GM12878 (cell line): ENCODE measurements around the gene AGBL1. TPM values are rescaled to one million over a fixed set of nuclear protein-coding genes. Genes with fewer than 3 reads are reported as not detected.

ENCODE experiments used
- ATAC-seq: fragments of 200-7000 bp; cut with Tn5 transposase; 3 replicates; pipeline ENCODE4 v1.9.1; 2020; ENCODE audit warnings: mild to moderate bottlenecking, moderate library complexity
- BruUV-seq: library from RNA; stranded (reverse); fragments of 400-500 nt; replicated peaks from 2 replicates; lab custom pipeline; 2021; lab: Mats Ljungman, UMichigan
- CTCF ChIA-PET: fragments of 300-600 bp; sonication (Branson Sonifier 250); formaldehyde crosslinking; extraction: SDS; loops from one replicate; lab custom pipeline; 2021; ENCODE audit warnings: inconsistent platforms; lab: Yijun Ruan, JAX
- POLR2A ChIA-PET: fragments of 350-600 bp; formaldehyde crosslinking; extraction: SDS; loops from one replicate; lab custom pipeline; 2021; ENCODE audit warnings: inconsistent platforms; lab: Charles Lee
- RAD21 ChIA-PET: fragments of 300-600 bp; sonication (Branson Sonifier 250); formaldehyde crosslinking; loops from one replicate; lab custom pipeline; 2023; ENCODE audit warnings: antibody characterized with exemption; ENCODE audit not compliant: unreplicated experiment; lab: Charles Lee
- SMC1A ChIA-PET: fragments of 300-600 bp; sonication (Branson Sonifier 250); formaldehyde crosslinking; loops from one replicate; lab custom pipeline; 2023; ENCODE audit not compliant: unreplicated experiment, uncharacterized antibody; lab: Charles Lee
- DNase-seq: peaks from one replicate; pipeline ENCODE4 v3.0.0-alpha.2; 2011; ENCODE audit warnings: low read depth, low spot score
- FAIRE-seq: peaks from 3 replicates; lab custom pipeline; 2011; peaks lifted over from hg19 to GRCh38; lab: Jason Lieb, UNC
- H2AFZ ChIP-seq: 2 replicates; pipeline ENCODE4 v1.6.0; 2011; ENCODE audit warnings: low read depth, low read length, control low read depth; ENCODE audit not compliant: control insufficient read depth
- H3K27ac ChIP-seq: 2 replicates; pipeline ENCODE4 v1.5.1; 2011; ENCODE audit warnings: control low read depth; ENCODE audit not compliant: control insufficient read depth, insufficient read depth
- H3K27me3 ChIP-seq, 2 experiments: replicated peaks in 1 of 2; 2 replicates each; pipeline versions ENCODE4 v1.6.0 to v1.6.1; 2011; ENCODE audit warnings: low read length in 1 of 2; ENCODE audit not compliant: control insufficient read depth in 2 of 2, insufficient read depth in 2 of 2
- H3K36me3 ChIP-seq, 2 experiments: 2 replicates each; pipeline ENCODE4 v1.5.1; 2011; ENCODE audit warnings: low read length in 1 of 2; ENCODE audit not compliant: control insufficient read depth in 2 of 2, insufficient read depth in 2 of 2
- H3K4me1 ChIP-seq: 2 replicates; pipeline ENCODE4 v1.6.1; 2011; ENCODE audit warnings: mild to moderate bottlenecking, low read length, moderate library complexity, mixed read lengths; ENCODE audit not compliant: control insufficient read depth, insufficient read depth
- H3K4me2 ChIP-seq: 2 replicates; pipeline ENCODE4 v1.6.0; 2011; ENCODE audit warnings: control low read depth; ENCODE audit not compliant: control insufficient read depth, insufficient read depth
- H3K4me3 ChIP-seq: fragments of 200-600 bp; sonication (generic); 2 replicates; pipeline ENCODE4 v1.5.1; 2016
- H3K79me2 ChIP-seq: 2 replicates; pipeline ENCODE4 v1.6.0; 2011; ENCODE audit warnings: low read length; ENCODE audit not compliant: control insufficient read depth, insufficient read depth
- H3K9ac ChIP-seq: 2 replicates; pipeline ENCODE4 v1.8.0; 2011; ENCODE audit warnings: low read length, control low read depth, mixed read lengths; ENCODE audit not compliant: control insufficient read depth, insufficient read depth
- H3K9me3 ChIP-seq: replicated peaks from 3 replicates; pipeline ENCODE4 v1.5.1; 2011; ENCODE audit warnings: mild to moderate bottlenecking, low read length; ENCODE audit not compliant: control insufficient read depth, insufficient read depth
- H4K20me1 ChIP-seq: 2 replicates; pipeline ENCODE4 v1.6.0; 2011; ENCODE audit not compliant: control insufficient read depth, insufficient read depth
- ATF2 ChIP-seq: IDR thresholded peaks from 2 replicates; pipeline ENCODE4 v1.6.1; 2012; ENCODE audit warnings: low read length, inconsistent platforms
- BCL11A ChIP-seq: IDR thresholded peaks from 2 replicates; pipeline ENCODE4 v1.6.1; 2011; ENCODE audit warnings: low read depth, low read length
- CBX5 ChIP-seq: sonication (generic); IDR thresholded peaks from 2 replicates; pipeline ENCODE4 v1.6.1; 2016; ENCODE audit warnings: low read depth, moderate library complexity, mild to moderate bottlenecking, inconsistent platforms
- CHD4 ChIP-seq: fragments of 200-600 bp; sonication (generic); IDR thresholded peaks from 2 replicates; pipeline ENCODE4 v1.6.1; 2016; ENCODE audit warnings: mild to moderate bottlenecking
- SMARCA5 ChIP-seq: fragments of 450-650 bp; IDR thresholded peaks from 2 replicates; pipeline ENCODE4 v1.6.1; 2017; ENCODE audit warnings: mild to moderate bottlenecking
- SPI1 ChIP-seq: IDR thresholded peaks from 2 replicates; pipeline ENCODE4 v1.6.1; 2011; ENCODE audit warnings: low read depth, mild to moderate bottlenecking, low read length, moderate library complexity, borderline replicate concordance; ENCODE audit not compliant: insufficient read depth
- ZBTB11 ChIP-seq: fragments of 450-650 bp; formaldehyde crosslinking; IDR thresholded peaks from 2 replicates; pipeline ENCODE4 v1.5.0; 2022; ENCODE audit warnings: mild to moderate bottlenecking, missing genetic modification characterization
- ZNF217 ChIP-seq: fragments of 450-650 bp; IDR thresholded peaks from 2 replicates; pipeline ENCODE4 v1.6.1; 2017; ENCODE audit warnings: antibody characterized with exemption, mild to moderate bottlenecking
- WGBS: methylation state at CpG from one replicate; pipeline ENCODE4 v1.1.6; 2016; ENCODE audit warnings: low lambda C conversion rate; ENCODE audit not compliant: insufficient replicate concordance, insufficient coverage; ENCODE audit errors: missing lambda C conversion rate; 5-methylcytosine and 5-hydroxymethylcytosine counted together
- in situ Hi-C: fragments of 300-500 bp; cut with MboI; formaldehyde crosslinking; loops from 9 replicates; pipeline ENCODE4 v1.14.3; 2018; ENCODE audit warnings: mixed read lengths
- intact Hi-C: fragments of 100-400 bp; cut with micrococcal nuclease; formaldehyde crosslinking; loops from one replicate; pipeline ENCODE4 v1.14.2; 2022; ENCODE audit not compliant: unreplicated experiment
- polyA plus RNA-seq, 11 experiments: library from polyadenylated mRNA; depleted of rRNA in 4 of 11; unstranded in 6 of 11; stranded (reverse) in 5 of 11; fragments of >200 nt; fragmentation: Nextera tagmentation in 4 of 11; fragmentation: Illumina TruSeq in 1 of 11; extraction: Ambion mirVana in 4 of 11; extraction: Trizol in 1 of 11; gene quantifications; 1 replicate in 1 of 11; 2 replicates in 10 of 11; pipeline versions ENCODE4 v1.2.1 to v1.2.3, GENCODE V29; 2011 to 2016; ENCODE audit warnings: inconsistent platforms in 2 of 11, missing spikeins in 2 of 11, low read depth in 1 of 11
- total RNA-seq, 4 experiments: library from RNA; depleted of rRNA in 3 of 4; stranded (reverse); fragments of >200 nt in 3 of 4; fragmentation: Illumina TruSeq in 1 of 4; extraction: Trizol in 1 of 4; gene quantifications; 2 replicates each; pipeline versions ENCODE4 v1.2.1 to v1.2.3, GENCODE V29; 2013 to 2021

AGBL1 gene
- total and polyA plus RNA-seq, 10 of the 15 experiments (the other 5 are each of a cell fraction or from before 2014, with no cell fraction given) = not detected

- H3K79me2 ChIP-seq = no peaks in the 10 kb centered on the region
- no peak for FAIRE-seq
- 0% methylated on average over 2 of the region's 2 CpGs for WGBS
- no peaks in the 10 kb centered on the region for H4K20me1 ChIP-seq
- H3K27ac ChIP-seq = no peak overlapping the region
- no peaks in the 10 kb centered on the region for H3K4me1 ChIP-seq
- ChIA-PET POLR2A (no interaction called here), CTCF (no interaction called here), RAD21 (no interaction called here), SMC1A (no interaction called here)
- in situ Hi-C loops (no loop called here), intact Hi-C loops (no loop called here)
- TF ChIP-seq CHD4 (no peak), ATF2 (no peak), SPI1 (no peak), CBX5 (no peak), ZBTB11 (CRISPR knock-in tag) (no peak), BCL11A (no peak), SMARCA5 (no peak), ZNF217 (no peak)
- no peaks in the 10 kb centered on the region for H3K36me3 ChIP-seq
- no peaks in the 10 kb centered on the region for H3K27me3 ChIP-seq
- no peak overlapping the region for H3K9ac ChIP-seq
- ATAC-seq = no peak
- H3K9me3 ChIP-seq = no peaks in the 10 kb centered on the region
- DNase-seq = no peak
- H2AFZ ChIP-seq = no peak overlapping the region
- H3K4me3 ChIP-seq = no peak overlapping the region
- no peak overlapping the region for H3K4me2 ChIP-seq
- BruUV-seq = no TSS peak
Measured at GRCh38 chr15:86255247-86255646, 175.6 kb downstream of the AGBL1 start.
